Astrocyte of the hippocampus (primary cell): ENCODE data around the gene MRPL17.
"Not testable (repeated sequence)": the region's sequence is repeated elsewhere in the genome, so short reads cannot be mapped to it uniquely, and the experiment has no call there.

ENCODE experiments used
- DNase-seq: peaks from one replicate; pipeline ENCODE4 v3.0.0; 2011; ENCODE audit warnings: low read depth, low spot score

Gene MRPL17

GRCh38 chr11:6682936-6683861 lies at the start of gene MRPL17:
Gene MRPL17, minus strand, starts transcription at chr11:6683340. Its CDS starts 44 bp downstream, at chr11:6683296.
- peak; percentile 100 for DNase-seq

- no peak for DNase-seq
Observed at GRCh38 chr11:6727971-6728760, 45.0 kb upstream of the MRPL17 start.

- no peak for DNase-seq
Observed at GRCh38 chr11:6725386-6725896, 42.3 kb upstream of the MRPL17 start.

GRCh38 chr11:6724013-6724412 lies 40.9 kb upstream of the MRPL17 start:
- DNase-seq: no peak

GRCh38 chr11:6721343-6721742 lies 38.2 kb upstream of the MRPL17 start:
- no peak for DNase-seq

- no peak for DNase-seq
Observed at GRCh38 chr11:6719576-6719975, 36.4 kb upstream of the MRPL17 start.

GRCh38 chr11:6717426-6717825 lies 34.3 kb upstream of the MRPL17 start:
- no peak for DNase-seq

- not testable (repeated sequence) for DNase-seq
Observed at GRCh38 chr11:6711552-6711951, 28.4 kb upstream of the MRPL17 start.

- DNase-seq: no peak
Observed at GRCh38 chr11:6708876-6709275, 25.7 kb upstream of the MRPL17 start.

- DNase-seq: peak; percentile 76
Observed at GRCh38 chr11:6705905-6706535, 22.9 kb upstream of the MRPL17 start.

- DNase-seq: peak; percentile 74
Observed at GRCh38 chr11:6703247-6704063, 20.3 kb upstream of the MRPL17 start.

- DNase-seq: not testable (repeated sequence)
Observed at GRCh38 chr11:6701955-6702354, 18.8 kb upstream of the MRPL17 start.

- no peak for DNase-seq
Observed at GRCh38 chr11:6695377-6695776, 12.2 kb upstream of the MRPL17 start.

GRCh38 chr11:6694229-6694535 lies 11.0 kb upstream of the MRPL17 start:
- no peak for DNase-seq

GRCh38 chr11:6693342-6694228 lies 10.4 kb upstream of the MRPL17 start:
- DNase-seq: peak; percentile 18

- no peak for DNase-seq
Observed at GRCh38 chr11:6692128-6692527, 9.0 kb upstream of the MRPL17 start.

GRCh38 chr11:6690431-6691132 lies 7.4 kb upstream of the MRPL17 start:
- not testable (repeated sequence) for DNase-seq

- no peak for DNase-seq
Observed at GRCh38 chr11:6687876-6688275, 4.7 kb upstream of the MRPL17 start.

GRCh38 chr11:6686006-6686405 lies 2.9 kb upstream of the MRPL17 start:
- no peak for DNase-seq
